Keratinocyte (primary cell): Measurements from ENCODE around the gene SREBF1. TPM values are rescaled to one million over a fixed set of nuclear protein-coding genes. Genes with fewer than 3 reads are reported as not detected.

Source experiments
- DNase-seq: peaks from one replicate; pipeline ENCODE4 v3.0.0-alpha.2; 2011; ENCODE audit warnings: low read depth, missing footprints, low spot score
- FAIRE-seq: peaks from 2 replicates; lab custom pipeline; 2011; peaks lifted over from hg19 to GRCh38; lab: Jason Lieb, UNC
- H2AFZ ChIP-seq: 2 replicates; pipeline ENCODE4 v1.6.0; 2012; ENCODE audit warnings: low read length, control low read depth, inconsistent platforms; ENCODE audit not compliant: control insufficient read depth
- H3K27ac ChIP-seq: 2 replicates; pipeline ENCODE4 v1.5.1; 2011; ENCODE audit warnings: low read length; ENCODE audit not compliant: control insufficient read depth, insufficient read depth
- H3K27me3 ChIP-seq: 3 replicates; pipeline ENCODE4 v1.6.0; 2011; ENCODE audit warnings: low read length; ENCODE audit not compliant: control insufficient read depth, insufficient read depth; ENCODE audit errors: extremely low read depth
- H3K36me3 ChIP-seq, 2 experiments: 2 replicates in 1 of 2; 3 replicates in 1 of 2; pipeline ENCODE4 v1.5.1; 2011; ENCODE audit warnings: low read length in 2 of 2, mild to moderate bottlenecking in 1 of 2; ENCODE audit not compliant: control insufficient read depth in 2 of 2, insufficient read depth in 2 of 2; ENCODE audit errors: extremely low read depth in 1 of 2
- H3K4me1 ChIP-seq: 3 replicates; pipeline ENCODE4 v1.5.1; 2011; ENCODE audit warnings: low read length; ENCODE audit not compliant: control insufficient read depth, insufficient read depth; ENCODE audit errors: extremely low read depth
- H3K4me2 ChIP-seq: 3 replicates; pipeline ENCODE4 v1.6.0; 2011; ENCODE audit warnings: low read depth, low read length; ENCODE audit not compliant: control insufficient read depth, insufficient read depth; ENCODE audit errors: extremely low read depth
- H3K4me3 ChIP-seq, 3 experiments: fragments of 200-600 bp in 1 of 3; sonication (generic) in 1 of 3; 2 replicates in 2 of 3; 3 replicates in 1 of 3; pipeline ENCODE4 v1.5.1; 2011 to 2016; ENCODE audit warnings: low read length in 3 of 3, mild to moderate bottlenecking in 3 of 3, control low read depth in 2 of 3, inconsistent platforms in 1 of 3, low read depth in 1 of 3, mixed read lengths in 1 of 3, mixed run types in 1 of 3, moderate library complexity in 1 of 3; ENCODE audit not compliant: control insufficient read depth in 2 of 3, insufficient read depth in 2 of 3; ENCODE audit errors: extremely low read depth in 1 of 3
- H3K79me2 ChIP-seq: 2 replicates; pipeline ENCODE4 v1.6.0; 2012; ENCODE audit warnings: low read length; ENCODE audit not compliant: control insufficient read depth, insufficient read depth
- H3K9ac ChIP-seq: 3 replicates; pipeline ENCODE4 v1.6.0; 2011; ENCODE audit warnings: low read length; ENCODE audit not compliant: control insufficient read depth, insufficient read depth; ENCODE audit errors: extremely low read depth
- H3K9me1 ChIP-seq: 3 replicates; pipeline ENCODE4 v1.6.0; 2011; ENCODE audit warnings: low read length; ENCODE audit not compliant: control insufficient read depth, insufficient read depth; ENCODE audit errors: extremely low read depth
- H3K9me3 ChIP-seq: 2 replicates; pipeline ENCODE4 v1.5.1; 2012; ENCODE audit warnings: low read depth, low read length; ENCODE audit not compliant: control insufficient read depth
- H4K20me1 ChIP-seq: 3 replicates; pipeline ENCODE4 v1.6.0; 2011; ENCODE audit warnings: low read length; ENCODE audit not compliant: control insufficient read depth, insufficient read depth; ENCODE audit errors: extremely low read depth
- CTCF ChIP-seq, 3 experiments: IDR thresholded peaks in 1 of 3; conservative IDR thresholded peaks in 1 of 3; optimal IDR thresholded peaks in 1 of 3; 2 replicates in 2 of 3; 3 replicates in 1 of 3; pipeline versions ENCODE3 to v1.5.1; 2011; ENCODE audit warnings: low read length in 3 of 3, mild to moderate bottlenecking in 3 of 3, moderate library complexity in 2 of 3, control low read depth in 1 of 3, inconsistent platforms in 1 of 3; ENCODE audit not compliant: insufficient read depth in 2 of 3; ENCODE audit errors: extremely low read depth in 1 of 3
- EZH2 ChIP-seq: IDR thresholded peaks from one replicate; pipeline ENCODE4 v1.6.1; 2012; ENCODE audit warnings: inconsistent platforms, mild to moderate bottlenecking, low read length, moderate library complexity
- dilution Hi-C: fragments of 300-500 bp; cut with MboI; formaldehyde crosslinking; loops from one replicate; pipeline ENCODE4 v1.7.0; 2020; ENCODE audit warnings: low sequenced_read_pairs; ENCODE audit not compliant: extremely low pct_ligation_motif_present
- polyA plus RNA-seq, 5 experiments: library from polyadenylated mRNA; depleted of rRNA in 3 of 5; stranded (reverse) in 3 of 5; stranded (forward) in 1 of 5; unstranded in 1 of 5; fragments of >200 nt; gene quantifications; 1 replicate in 1 of 5; 2 replicates in 3 of 5; 3 replicates in 1 of 5; pipeline versions ENCODE4 v1.2.1 to v1.2.3, GENCODE V29; 2011 to 2012; ENCODE audit warnings: missing spikeins in 2 of 5, low read depth in 1 of 5, low replicate concordance in 1 of 5

Gene SREBF1
- polyA plus RNA-seq, 1 donor (not counting 4 experiments of a cell fraction or from before 2014, with no cell fraction given) = 51.7 TPM

- Histone ChIP-seq H3K9me3 (no peaks in the 10 kb centered on the region), H3K79me2 (peaks cover 91% of the 10 kb centered on the region), H3K36me3 (peaks cover 18 to 41% of the 10 kb centered on the region in 2 experiments), H3K27ac (no peak overlapping the region), H3K9me1 (peaks cover 5% of the 10 kb centered on the region), H3K4me1 (peaks cover 43% of the 10 kb centered on the region), H2AFZ (no peak overlapping the region), H3K4me2 (no peak overlapping the region), H3K9ac (no peak overlapping the region), H3K27me3 (no peaks in the 10 kb centered on the region), H4K20me1 (peaks cover 32% of the 10 kb centered on the region), H3K4me3 (no peak overlapping the region)
- FAIRE-seq (no peak), DNase-seq (no peak)
- TF ChIP-seq EZH2 (no peak), CTCF (optimal IDR thresholded peaks at IDR 0.05 in 1 of 3, IDR thresholded peaks at IDR 0.05 in 1 of 3, conservative IDR thresholded peaks at IDR 0.05 in 1 of 3; ENCODE audit: extremely low read depth in 1 of 3, insufficient read depth in 2 of 3, low read length in 3 of 3) (no peak)
- dilution Hi-C loops = no loop called here
Observed at GRCh38 chr17:17830740-17831207, 6.0 kb downstream of the SREBF1 start.

GRCh38 chr17:17830269-17830567, 6.6 kb downstream of the SREBF1 start:
- Histone ChIP-seq H3K9ac (no peak overlapping the region), H3K9me1 (peaks cover 3% of the 10 kb centered on the region), H3K27ac (no peak overlapping the region), H3K4me1 (peaks cover 41% of the 10 kb centered on the region), H3K4me2 (no peak overlapping the region), H4K20me1 (peaks cover 29% of the 10 kb centered on the region), H3K79me2 (peaks cover 85% of the 10 kb centered on the region), H3K27me3 (no peaks in the 10 kb centered on the region), H3K9me3 (no peaks in the 10 kb centered on the region), H2AFZ (no peak overlapping the region), H3K4me3 (no peak overlapping the region), H3K36me3 (peaks cover 18 to 35% of the 10 kb centered on the region in 2 experiments)
- dilution Hi-C loops = no loop called here
- no peak for FAIRE-seq
- DNase-seq = no peak
- no peak for TF ChIP-seq EZH2
- TF ChIP-seq CTCF (optimal IDR thresholded peaks at IDR 0.05 in 1 of 3, IDR thresholded peaks at IDR 0.05 in 1 of 3, conservative IDR thresholded peaks at IDR 0.05 in 1 of 3; ENCODE audit: extremely low read depth in 1 of 3, insufficient read depth in 2 of 3, low read length in 3 of 3) = no peak
